ENCODE results near the gene RALY.

- TF ChIP-seq EZH2 (IDR thresholded peaks at IDR 0.05; ENCODE audit: borderline replicate concordance) = no peak
- TF ChIP-seq CTCF (IDR thresholded peaks at IDR 0.05; ENCODE audit: poor library complexity) = no peak
Measured at GRCh38 chr20:33964441-33964840, 29.3 kb upstream of the RALY start.

All from hepatocyte (in vitro differentiated cells).